Breast epithelium (tissue), 4 donors: Measurements from ENCODE around the gene DNAH7. TPM values are rescaled to one million over a fixed set of nuclear protein-coding genes. Genes with fewer than 3 reads are reported as not detected.

Source experiments
- DNase-seq, 2 donors: peaks; one replicate each; pipeline ENCODE4 v3.0.0-alpha.2; 2019; ENCODE audit warnings: low spot score in 2 of 2
- H3K27ac ChIP-seq, 2 donors: fragments of 200-600 bp; sonication (generic) in 1 of 2; one replicate each; pipeline ENCODE4 v1.5.1; 2016 to 2019; ENCODE audit warnings: mild to moderate bottlenecking in 1 of 2
- H3K27me3 ChIP-seq, 2 donors: fragments of 200-600 bp; sonication (generic) in 1 of 2; one replicate each; pipeline versions ENCODE4 v1.5.1 to v1.6.0; 2017 to 2019; ENCODE audit warnings: control low read depth in 1 of 2, mild to moderate bottlenecking in 1 of 2
- H3K36me3 ChIP-seq: fragments of 200-600 bp; one replicate; pipeline ENCODE4 v1.5.1; 2019
- H3K4me1 ChIP-seq, 2 donors: fragments of 200-600 bp; sonication (generic); one replicate each; pipeline ENCODE4 v1.5.1; 2016 to 2019; ENCODE audit warnings: control low read depth in 1 of 2
- H3K4me3 ChIP-seq, 3 donors: fragments of 200-600 bp; sonication (generic); 1 replicate in 2 of 3; 2 replicates in 1 of 3; pipeline ENCODE4 v1.5.1; 2016 to 2019; ENCODE audit warnings: mild to moderate bottlenecking in 3 of 3, moderate library complexity in 2 of 3
- H3K9me3 ChIP-seq, 2 donors: fragments of 200-600 bp; sonication (generic) in 1 of 2; one replicate each; pipeline ENCODE4 v1.5.1; 2016 to 2019; ENCODE audit warnings: control low read depth in 1 of 2
- POLR2A ChIP-seq: fragments of 450-650 bp; IDR thresholded peaks from one replicate; pipeline ENCODE4 v1.6.1; 2016; ENCODE audit warnings: antibody characterized with exemption, mild to moderate bottlenecking, moderate library complexity
- POLR2AphosphoS5 ChIP-seq, 3 donors: sonication (generic); formaldehyde crosslinking; IDR thresholded peaks; one replicate each; pipeline ENCODE4 v1.6.1; 2017; ENCODE audit warnings: antibody characterized with exemption in 3 of 3
- intact Hi-C: fragments of 100-400 bp; cut with DNase I; formaldehyde crosslinking; loops from one replicate; pipeline ENCODE4 v1.15.1; 2023; ENCODE audit warnings: low total_unique reads
- total RNA-seq, 3 donors: library from RNA; depleted of rRNA; stranded (reverse); fragments of >200 nt; gene quantifications; one replicate each; pipeline ENCODE4 v1.1.0, GENCODE V29; 2016
- TF ChIP-seq, protein P1 (sequence below), 3 donors: fragments of 450-650 bp; IDR thresholded peaks; one replicate each; pipeline ENCODE4 v1.5.1; 2016 to 2017; ENCODE audit warnings: antibody characterized with exemption in 3 of 3, mild to moderate bottlenecking in 3 of 3, moderate library complexity in 3 of 3

Gene DNAH7
- total RNA-seq, 3 donors from 2014 or later, result 1.3 to 10.5 (median 7.2) TPM

DNA sequence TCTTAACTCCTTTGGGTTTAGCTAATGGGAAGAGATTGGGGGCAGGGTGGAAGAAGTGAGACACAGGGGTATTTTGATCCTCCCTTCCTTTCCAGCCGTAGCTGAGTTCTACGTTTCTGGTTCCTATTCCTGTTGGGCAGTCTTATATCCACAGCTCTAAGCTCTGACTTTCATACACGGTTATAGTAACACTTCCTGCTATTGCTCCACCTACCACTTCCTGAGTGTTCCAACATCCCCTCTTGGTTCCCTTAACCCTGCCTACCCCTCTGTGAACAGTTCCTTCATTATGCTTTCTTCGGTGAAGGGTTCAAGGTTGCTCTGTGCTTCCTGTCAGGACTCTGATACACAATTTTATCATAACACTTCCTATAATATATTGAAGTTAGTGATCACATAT, 205.1 kb downstream of the DNAH7 start:
- Histone ChIP-seq H3K9me3 (no peaks in the 10 kb centered on the region), H3K27me3 (no peaks in the 10 kb centered on the region), H3K4me3 (no peak overlapping the region), H3K4me1 (no peaks in the 10 kb centered on the region), H3K36me3 (no peaks in the 10 kb centered on the region), H3K27ac (no peak overlapping the region)
- DNase-seq, result no peak
- TF ChIP-seq POLR2AphosphoS5 (IDR thresholded peaks at IDR 0.05) (no peak), POLR2A (no peak)
- TF ChIP-seq, protein P1, sequence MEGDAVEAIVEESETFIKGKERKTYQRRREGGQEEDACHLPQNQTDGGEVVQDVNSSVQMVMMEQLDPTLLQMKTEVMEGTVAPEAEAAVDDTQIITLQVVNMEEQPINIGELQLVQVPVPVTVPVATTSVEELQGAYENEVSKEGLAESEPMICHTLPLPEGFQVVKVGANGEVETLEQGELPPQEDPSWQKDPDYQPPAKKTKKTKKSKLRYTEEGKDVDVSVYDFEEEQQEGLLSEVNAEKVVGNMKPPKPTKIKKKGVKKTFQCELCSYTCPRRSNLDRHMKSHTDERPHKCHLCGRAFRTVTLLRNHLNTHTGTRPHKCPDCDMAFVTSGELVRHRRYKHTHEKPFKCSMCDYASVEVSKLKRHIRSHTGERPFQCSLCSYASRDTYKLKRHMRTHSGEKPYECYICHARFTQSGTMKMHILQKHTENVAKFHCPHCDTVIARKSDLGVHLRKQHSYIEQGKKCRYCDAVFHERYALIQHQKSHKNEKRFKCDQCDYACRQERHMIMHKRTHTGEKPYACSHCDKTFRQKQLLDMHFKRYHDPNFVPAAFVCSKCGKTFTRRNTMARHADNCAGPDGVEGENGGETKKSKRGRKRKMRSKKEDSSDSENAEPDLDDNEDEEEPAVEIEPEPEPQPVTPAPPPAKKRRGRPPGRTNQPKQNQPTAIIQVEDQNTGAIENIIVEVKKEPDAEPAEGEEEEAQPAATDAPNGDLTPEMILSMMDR (IDR thresholded peaks at IDR 0.05), result no peak
- intact Hi-C loops, result no loop called here

DNA sequence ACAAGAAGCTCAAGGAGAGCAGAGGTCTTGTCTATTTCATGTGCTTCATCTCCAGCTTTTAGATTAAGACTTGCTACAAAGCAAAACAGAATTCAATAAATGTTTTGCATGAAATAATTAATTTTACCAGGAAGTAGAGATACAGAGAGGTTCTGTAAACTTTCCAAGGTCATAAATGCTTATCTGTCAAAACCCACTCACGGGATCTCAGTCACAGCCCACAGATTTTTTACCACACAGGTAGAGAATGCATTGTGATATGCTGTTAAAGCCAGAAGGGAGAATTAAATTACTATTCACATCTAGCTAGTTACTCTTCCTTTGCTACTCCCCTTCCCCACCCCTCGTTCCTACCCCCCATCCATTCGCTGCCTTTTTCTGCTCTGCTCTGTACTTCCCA, 205.5 kb downstream of the DNAH7 start:
- Histone ChIP-seq H3K27ac (no peak overlapping the region), H3K36me3 (no peaks in the 10 kb centered on the region), H3K27me3 (no peaks in the 10 kb centered on the region), H3K4me3 (no peak overlapping the region), H3K9me3 (no peaks in the 10 kb centered on the region), H3K4me1 (no peaks in the 10 kb centered on the region)
- TF ChIP-seq, protein P1 (IDR thresholded peaks at IDR 0.05), result no peak
- TF ChIP-seq POLR2A (no peak), POLR2AphosphoS5 (IDR thresholded peaks at IDR 0.05) (no peak)
- no peak for DNase-seq
- intact Hi-C loops, result no loop called here

DNA sequence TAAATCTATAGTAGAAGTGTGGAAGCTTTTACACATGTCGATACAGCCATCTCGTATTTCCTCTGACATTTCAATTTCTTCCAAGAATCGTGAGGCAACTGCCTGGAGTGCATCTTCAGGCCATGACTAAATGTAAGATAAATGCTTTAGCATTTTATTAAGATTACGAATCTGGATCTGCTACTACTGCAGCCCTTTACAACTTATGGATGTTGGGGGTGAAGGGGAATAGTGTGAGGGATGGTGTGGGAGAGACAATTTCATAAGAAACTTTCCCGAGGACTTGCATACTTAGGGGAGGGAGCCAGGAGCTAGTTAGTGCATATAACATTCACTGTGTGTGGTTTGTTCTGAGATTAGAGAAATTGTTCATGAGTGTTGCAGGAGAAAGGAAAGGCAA, 206.8 kb downstream of the DNAH7 start:
- no peak for DNase-seq
- intact Hi-C loops, result no loop called here
- no peaks in the 10 kb centered on the region for H3K9me3 ChIP-seq
- TF ChIP-seq POLR2AphosphoS5 (IDR thresholded peaks at IDR 0.05) (no peak), POLR2A (no peak)
- TF ChIP-seq, protein P1 (IDR thresholded peaks at IDR 0.05), result no peak
- no peaks in the 10 kb centered on the region for H3K27me3 ChIP-seq
- H3K4me1 ChIP-seq, result no peaks in the 10 kb centered on the region
- H3K36me3 ChIP-seq, result no peaks in the 10 kb centered on the region
- no peak overlapping the region for H3K4me3 ChIP-seq
- H3K27ac ChIP-seq, result no peak overlapping the region

DNA sequence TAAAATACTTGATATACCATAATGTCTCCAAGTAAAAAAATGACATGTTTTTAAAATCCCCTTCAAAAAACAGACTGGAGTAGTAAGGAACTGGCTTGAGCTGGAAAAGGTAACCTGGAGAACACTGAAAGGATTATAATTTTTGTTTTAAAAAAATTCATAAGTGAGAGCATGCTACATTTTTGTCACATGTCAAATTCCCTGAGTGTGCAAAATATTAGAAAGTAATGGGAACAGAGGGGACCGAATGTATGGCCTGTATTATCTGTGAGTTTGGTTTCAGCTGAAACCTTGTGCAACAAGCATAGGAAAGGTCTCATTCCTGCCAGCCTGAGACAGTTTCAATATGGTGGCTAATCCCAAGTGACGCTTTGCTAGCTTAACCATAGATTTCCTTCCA, 209.1 kb downstream of the DNAH7 start:
- Histone ChIP-seq H3K27ac (no peak overlapping the region), H3K9me3 (no peaks in the 10 kb centered on the region), H3K27me3 (no peaks in the 10 kb centered on the region), H3K4me1 (no peaks in the 10 kb centered on the region), H3K36me3 (no peaks in the 10 kb centered on the region), H3K4me3 (no peak overlapping the region)
- TF ChIP-seq, protein P1 (IDR thresholded peaks at IDR 0.05), result no peak
- no peak for TF ChIP-seq POLR2AphosphoS5 (IDR thresholded peaks at IDR 0.05)
- TF ChIP-seq POLR2A, result no peak
- no peak for DNase-seq
- intact Hi-C loops, result no loop called here

DNA sequence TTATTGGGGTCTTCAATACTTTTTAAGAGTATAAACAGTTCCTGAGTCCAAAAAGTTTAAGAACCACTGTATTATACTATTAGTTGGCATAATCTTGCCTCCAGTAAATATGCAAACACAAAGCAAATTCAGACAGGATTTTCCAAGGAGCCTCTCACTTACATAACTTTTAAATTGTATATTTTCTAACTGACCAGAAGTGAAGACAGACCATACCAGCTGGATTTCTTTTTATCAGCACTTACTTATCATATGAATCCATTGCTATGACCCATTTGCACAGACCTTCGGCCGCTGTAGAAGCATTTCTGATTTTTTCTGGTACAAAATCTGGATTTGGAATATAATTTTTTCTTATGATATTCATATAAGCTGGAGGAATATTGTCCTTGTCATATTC, 211.5 kb downstream of the DNAH7 start:
- Histone ChIP-seq H3K4me3 (no peak overlapping the region), H3K27me3 (no peaks in the 10 kb centered on the region), H3K27ac (no peak overlapping the region), H3K9me3 (no peaks in the 10 kb centered on the region), H3K36me3 (no peaks in the 10 kb centered on the region), H3K4me1 (no peaks in the 10 kb centered on the region)
- intact Hi-C loops, result no loop called here
- no peak for DNase-seq
- no peak for TF ChIP-seq POLR2AphosphoS5 (IDR thresholded peaks at IDR 0.05)
- TF ChIP-seq, protein P1 (IDR thresholded peaks at IDR 0.05), result no peak
- TF ChIP-seq POLR2A, result no peak
